Activated CD8-positive, alpha-beta memory T cell treated with anti-CD3 and anti-CD28 coated beads for 24 hours (primary cell): Measurements from ENCODE around the gene FXYD2.
A peak's percentile ranks its signal among the peaks of the same experiment; 100 is the strongest.
"Not testable (repeated sequence)": the region's sequence is repeated elsewhere in the genome, so short reads cannot be mapped to it uniquely, and the experiment has no call there.

Experiments
- DNase-seq: peaks from one replicate; pipeline ENCODE4 v3.0.0-alpha.2; 2020

Gene FXYD2

GRCh38 chr11:117824571-117825537 lies at the start of gene FXYD2:
FXYD2 (minus strand) TSS chr11:117824744; CDS start chr11:117824678, 66 bp downstream.
- peak; percentile 55 for DNase-seq

GRCh38 chr11:117873828-117874125 lies 49.2 kb upstream of the FXYD2 start:
- no peak for DNase-seq

- no peak for DNase-seq
Observed at GRCh38 chr11:117872975-117873827, 48.7 kb upstream of the FXYD2 start.

GRCh38 chr11:117872420-117872961 lies 47.9 kb upstream of the FXYD2 start:
- DNase-seq: no peak

- DNase-seq: no peak
Observed at GRCh38 chr11:117871784-117872183, 47.2 kb upstream of the FXYD2 start.

GRCh38 chr11:117871160-117871559 lies 46.6 kb upstream of the FXYD2 start:
- DNase-seq: no peak

GRCh38 chr11:117870103-117870952 lies 45.8 kb upstream of the FXYD2 start:
- no peak for DNase-seq

GRCh38 chr11:117869604-117870003 lies 45.1 kb upstream of the FXYD2 start:
- no peak for DNase-seq

- DNase-seq: no peak
Observed at GRCh38 chr11:117868815-117869561, 44.4 kb upstream of the FXYD2 start.

GRCh38 chr11:117868088-117868487 lies 43.5 kb upstream of the FXYD2 start:
- no peak for DNase-seq

- DNase-seq: no peak
Observed at GRCh38 chr11:117866526-117866925, 42.0 kb upstream of the FXYD2 start.

- not testable (repeated sequence) for DNase-seq
Observed at GRCh38 chr11:117865546-117865945, 41.0 kb upstream of the FXYD2 start.

GRCh38 chr11:117863383-117863782 lies 38.8 kb upstream of the FXYD2 start:
- DNase-seq: no peak

- DNase-seq: peak; percentile 28
Observed at GRCh38 chr11:117862753-117863152, 38.2 kb upstream of the FXYD2 start.

GRCh38 chr11:117862019-117862725 lies 37.6 kb upstream of the FXYD2 start:
- peak; percentile 42 for DNase-seq

GRCh38 chr11:117861151-117862018 lies 36.8 kb upstream of the FXYD2 start:
- peak; percentile 43 for DNase-seq

GRCh38 chr11:117860139-117860538 lies 35.6 kb upstream of the FXYD2 start:
- DNase-seq: peak; percentile 21

- no peak for DNase-seq
Observed at GRCh38 chr11:117859488-117860112, 35.1 kb upstream of the FXYD2 start.

- peak; percentile 28 for DNase-seq
Observed at GRCh38 chr11:117859061-117859460, 34.5 kb upstream of the FXYD2 start.
